CD4-positive, alpha-beta T cell treated with Interleukin-12 subunit alpha and Interleukin-12 subunit beta, for 1 hour (primary cell): ENCODE data around the gene TRAP1.
A peak's percentile ranks its signal among the peaks of the same experiment; 100 is the strongest.
"Not testable (repeated sequence)": the region's sequence is repeated elsewhere in the genome, so short reads cannot be mapped to it uniquely, and the experiment has no call there.

ENCODE experiments used
- DNase-seq: peaks from one replicate; pipeline ENCODE4 v3.0.0-alpha.2; 2020

Gene TRAP1

DNA sequence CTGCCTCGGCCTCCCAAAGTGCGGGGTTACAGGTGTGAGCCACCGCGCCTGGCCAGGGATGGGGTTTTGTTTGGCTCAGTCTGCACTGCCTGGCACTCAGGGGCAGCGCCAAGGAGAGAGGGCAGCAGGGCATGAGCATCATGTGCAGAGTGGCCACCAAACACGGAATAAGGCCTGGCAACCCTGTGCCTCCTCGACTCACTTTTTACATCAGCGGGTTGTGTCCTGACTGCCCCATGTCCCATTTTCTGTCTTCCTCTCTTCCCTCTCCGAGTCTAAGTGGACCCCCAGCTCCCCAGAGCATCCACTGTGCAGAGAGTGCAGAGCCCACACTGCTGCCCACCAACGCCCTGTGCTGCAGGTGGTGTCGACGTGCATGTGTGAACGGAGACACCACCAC lies 18.2 kb upstream of the TRAP1 start:
- DNase-seq = no peak

DNA sequence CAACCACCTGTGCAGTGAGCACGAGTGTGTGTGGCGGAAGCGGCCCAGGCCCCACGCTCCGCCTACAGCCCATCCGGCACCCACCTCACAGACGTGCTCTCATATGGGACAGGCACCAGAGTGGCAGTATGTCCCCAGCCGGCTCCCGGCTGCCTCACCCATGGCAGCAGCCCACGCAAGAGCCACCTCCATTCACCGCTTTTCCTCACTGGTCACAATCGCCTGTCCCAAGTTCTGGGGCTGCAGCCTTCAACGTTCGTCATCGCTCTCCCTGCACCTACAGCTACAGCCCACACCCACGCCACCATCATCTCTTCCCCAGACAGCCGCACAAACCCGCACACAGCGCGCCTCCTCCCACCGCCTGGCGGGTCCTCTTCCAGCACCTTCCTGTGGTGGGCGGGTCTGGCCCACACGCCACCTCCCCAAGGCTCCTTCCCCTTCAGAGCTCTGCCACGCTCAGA lies 17.5 kb upstream of the TRAP1 start:
- DNase-seq = no peak

DNA sequence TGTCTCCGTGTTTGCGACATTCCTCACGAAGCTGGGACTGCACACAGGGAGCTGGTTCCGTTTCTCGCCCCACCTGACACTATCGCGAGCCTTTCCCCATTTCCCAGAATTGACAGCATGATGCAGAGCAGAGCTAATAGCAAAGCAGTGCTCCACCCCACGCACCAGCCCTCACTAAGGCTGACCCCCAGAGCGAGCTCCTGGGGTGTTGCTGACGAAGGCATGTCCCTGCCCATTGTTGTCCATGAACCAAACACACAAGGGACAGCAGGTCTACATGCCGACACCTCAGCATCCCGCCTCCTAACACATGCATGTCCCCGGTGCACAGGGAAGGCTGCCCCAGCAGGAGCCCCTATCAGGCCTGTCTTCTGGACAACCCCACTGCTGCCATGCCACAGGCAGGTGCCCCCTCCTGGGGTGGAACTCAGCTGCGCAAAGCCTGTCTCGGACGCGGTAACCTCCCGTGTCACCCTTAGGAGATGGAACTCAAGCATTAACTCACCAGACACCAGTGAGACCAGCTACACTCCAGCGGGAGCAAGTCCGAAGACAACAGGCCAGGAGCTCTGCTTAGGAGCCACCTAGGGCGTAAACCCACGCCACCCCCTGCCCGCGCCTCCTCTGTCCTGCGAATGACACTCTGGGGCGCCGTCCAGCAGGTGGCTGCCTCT lies 16.9 kb upstream of the TRAP1 start:
- no peak for DNase-seq

DNA sequence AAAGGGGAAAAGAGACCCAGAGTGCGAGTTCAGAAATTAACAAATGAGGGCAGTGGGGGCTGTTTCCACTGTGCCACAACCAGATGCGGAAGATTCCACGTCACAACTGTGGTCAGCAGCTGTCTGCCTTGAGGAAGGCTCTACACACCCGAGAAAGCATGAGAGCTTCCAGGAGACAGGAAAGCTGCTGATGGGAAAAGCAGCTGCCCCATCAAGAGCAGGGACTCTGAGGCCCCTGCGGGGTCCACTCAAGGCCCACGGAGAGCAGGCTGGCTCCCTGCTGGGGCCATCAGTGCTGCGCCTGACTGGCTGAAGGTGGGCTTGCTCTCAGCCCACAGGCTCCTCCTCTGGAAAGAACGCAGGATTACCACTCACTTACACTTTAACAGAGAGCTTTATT lies 14.8 kb upstream of the TRAP1 start:
- no peak for DNase-seq

DNA sequence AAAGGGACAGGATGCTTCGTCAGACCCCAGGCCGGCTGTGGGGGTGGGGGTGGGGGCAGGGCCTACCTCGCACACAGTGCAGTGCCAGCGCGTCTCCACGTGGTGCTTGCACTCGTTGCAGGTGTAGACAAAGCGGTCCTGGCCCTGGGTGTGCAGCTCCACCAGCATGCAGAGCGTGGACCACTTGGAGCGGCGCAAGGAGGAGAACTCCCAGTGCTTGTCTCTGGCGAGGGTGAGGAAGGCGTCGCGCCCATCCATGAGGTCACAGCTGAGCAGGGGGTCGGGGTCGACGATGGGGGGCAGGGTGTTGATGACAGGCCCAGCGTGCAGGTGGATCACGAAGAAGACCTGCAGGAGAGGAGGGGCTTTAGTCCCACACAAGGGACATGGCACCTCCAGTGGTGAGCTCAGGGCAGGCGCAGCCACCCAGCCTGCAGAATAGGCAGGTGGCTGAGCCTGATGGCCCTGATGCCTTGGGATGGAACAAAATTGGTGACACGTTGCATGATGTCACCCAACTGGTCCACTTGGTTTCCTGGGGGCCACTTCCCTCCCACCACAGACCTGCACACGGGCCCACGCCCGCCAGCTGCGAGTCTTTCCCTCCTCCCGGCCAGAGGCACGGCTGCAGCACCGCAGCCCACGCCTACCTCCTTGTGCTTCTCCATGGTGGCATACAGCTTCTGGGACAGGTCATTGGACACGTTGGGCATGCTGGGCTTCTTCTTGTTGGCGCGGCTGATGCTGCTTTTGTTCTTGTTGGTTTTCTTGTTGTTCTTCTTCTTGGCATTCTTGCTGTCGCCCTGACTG lies 14.0 kb upstream of the TRAP1 start:
- DNase-seq = no peak

DNA sequence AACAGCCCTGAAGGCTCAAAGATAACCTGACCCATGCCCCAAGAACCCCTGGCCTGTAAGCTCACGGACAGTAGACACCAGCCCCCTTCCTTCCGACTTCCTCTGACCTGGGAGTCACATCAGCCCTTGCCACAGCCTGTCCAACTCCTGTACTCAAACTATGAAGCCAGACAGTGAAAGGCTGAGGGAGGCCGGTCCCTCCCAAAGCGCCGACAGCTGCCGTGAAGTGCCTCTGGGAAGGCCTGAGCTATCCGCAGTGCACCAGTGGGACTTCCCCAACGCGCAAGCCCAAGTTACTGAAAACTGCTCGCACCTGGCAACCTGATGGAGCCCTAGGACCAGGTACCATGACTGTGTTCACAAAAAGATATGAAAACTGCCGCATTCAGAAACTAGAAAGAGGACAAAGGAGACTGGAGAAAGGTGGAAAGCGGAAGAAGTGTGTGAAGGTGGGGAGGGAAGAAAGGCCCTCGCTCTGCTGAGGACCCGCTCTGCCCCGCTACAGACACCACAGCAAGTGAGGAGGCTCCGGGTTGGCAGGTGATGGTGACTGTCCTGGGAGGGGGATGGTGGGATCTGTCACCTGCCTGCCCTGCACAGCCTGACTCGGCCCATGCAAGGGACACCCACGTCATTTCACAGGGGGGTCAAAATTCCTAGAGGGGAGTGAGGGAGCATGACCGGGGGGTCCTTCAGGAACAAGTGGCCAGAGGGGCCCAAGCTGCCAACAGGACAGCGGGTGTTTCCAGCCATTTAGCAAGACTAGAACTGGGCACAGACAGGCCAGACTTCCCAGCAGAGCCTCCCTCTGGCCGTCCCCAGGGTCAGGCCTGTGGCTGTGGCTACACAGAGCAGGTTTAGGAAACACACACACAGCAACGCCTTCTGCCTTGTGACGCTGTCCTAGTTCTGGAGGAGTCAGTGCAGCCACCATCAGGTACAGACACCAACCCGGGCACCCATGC lies 13.1 kb upstream of the TRAP1 start:
- no peak for DNase-seq

DNA sequence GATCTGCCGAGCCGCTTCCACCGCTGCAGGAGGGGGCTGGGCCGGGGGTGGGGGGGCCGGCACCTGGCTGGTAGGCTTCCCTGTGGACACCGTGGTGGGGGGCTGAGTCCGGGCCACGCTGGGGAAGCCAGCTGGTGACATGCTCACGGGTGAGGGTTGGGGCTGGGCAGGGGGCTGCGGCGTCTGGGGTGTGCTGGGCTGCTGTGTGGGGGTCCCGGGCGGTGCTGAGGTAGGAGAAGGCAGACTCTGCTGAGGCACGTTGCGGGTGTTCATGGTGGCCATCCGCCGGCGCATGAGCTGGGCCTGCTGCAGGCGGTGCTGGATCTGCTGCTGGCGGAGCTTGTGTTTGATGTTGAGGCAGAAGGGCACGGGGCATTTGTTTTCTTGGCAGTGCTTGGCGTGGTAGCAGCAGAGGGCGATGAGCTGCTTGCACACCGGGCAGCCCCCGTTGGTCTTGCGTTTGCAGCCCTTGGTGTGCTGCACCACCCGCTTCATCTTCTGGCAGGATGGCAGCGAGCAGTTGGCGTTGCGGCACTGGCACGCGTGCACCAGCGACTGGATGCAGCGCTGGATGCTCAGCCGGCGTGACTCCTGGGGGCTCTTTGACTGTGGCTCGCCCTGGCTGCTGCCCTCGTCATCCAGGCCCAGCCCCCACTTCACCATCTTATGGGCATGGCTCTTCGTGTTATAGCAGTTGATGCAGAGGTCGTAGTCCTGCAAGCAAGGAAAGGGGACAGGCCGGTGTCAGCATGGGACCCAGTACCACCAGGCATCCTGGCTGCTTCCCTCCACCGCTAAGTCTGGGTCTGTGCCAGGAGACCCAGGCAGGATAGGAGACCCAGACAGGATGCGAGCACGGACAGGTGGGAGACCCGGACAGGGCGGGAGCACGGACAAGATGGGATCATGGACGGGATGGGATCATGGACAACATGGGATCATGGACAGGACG lies 12.1 kb upstream of the TRAP1 start:
- DNase-seq = no peak

DNA sequence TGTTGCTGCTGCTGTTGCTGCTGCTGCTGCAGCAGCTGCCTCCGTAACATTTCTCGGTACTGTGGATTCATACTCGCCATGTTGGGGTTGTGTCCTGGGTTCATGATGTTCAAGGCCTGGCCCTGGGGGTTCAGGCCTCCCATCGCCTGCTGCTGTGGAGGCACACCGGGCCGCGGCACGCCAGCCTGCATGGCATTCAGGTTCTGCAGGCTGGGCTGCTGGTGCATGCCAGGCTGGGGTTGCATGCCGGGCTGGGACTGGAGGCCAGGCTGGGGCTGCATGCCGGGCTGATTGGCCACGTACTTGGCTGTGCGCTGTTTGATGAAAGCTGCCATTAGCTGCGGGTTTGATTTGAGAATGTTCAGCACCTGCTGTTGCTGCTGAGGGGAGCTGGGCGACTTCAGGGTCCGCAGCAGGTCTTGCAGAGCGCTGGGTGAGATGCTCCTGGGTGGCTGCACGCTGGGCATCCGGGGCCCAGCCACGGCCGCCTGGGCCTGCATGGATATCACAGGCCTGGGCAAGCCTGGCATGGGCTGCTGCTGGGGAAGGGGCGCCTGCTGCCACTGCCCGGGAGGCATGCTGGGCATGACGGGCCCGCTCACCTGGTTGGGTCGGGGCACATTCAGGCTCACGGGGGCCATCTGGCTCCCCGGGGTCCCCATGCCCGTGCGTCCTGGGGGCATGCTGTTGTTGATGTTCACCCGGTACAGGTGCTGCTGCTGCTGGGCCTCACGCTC lies 11.3 kb upstream of the TRAP1 start:
- DNase-seq = no peak

DNA sequence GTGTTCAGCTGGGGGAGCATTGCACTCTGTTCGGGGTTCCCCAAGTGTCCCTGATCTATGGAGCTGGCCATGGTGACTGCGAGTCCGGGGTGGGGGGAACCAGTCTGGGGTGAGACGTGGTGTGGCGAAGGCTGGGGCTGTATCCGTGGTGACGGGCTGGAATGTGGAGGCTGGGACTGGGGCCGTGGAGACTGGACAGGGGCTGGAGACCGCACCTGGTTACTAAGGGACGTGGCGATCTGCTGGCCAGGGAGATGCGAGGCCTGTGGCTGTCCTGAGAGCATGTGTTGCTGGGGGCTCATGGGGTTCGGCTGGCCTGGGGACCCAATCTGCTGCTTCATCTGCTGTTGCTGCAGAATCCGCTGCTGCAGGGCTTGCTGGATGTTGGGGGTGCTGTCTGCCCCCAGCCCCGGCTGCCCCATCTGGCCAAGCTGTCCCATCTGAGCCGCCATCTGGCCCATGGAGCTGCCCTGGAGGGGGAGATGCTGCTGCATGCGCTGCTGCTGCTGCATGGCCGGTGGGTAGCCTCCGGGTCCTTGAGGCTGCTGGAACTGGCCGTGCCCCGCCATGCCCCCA lies 10.6 kb upstream of the TRAP1 start:
- no peak for DNase-seq

DNA sequence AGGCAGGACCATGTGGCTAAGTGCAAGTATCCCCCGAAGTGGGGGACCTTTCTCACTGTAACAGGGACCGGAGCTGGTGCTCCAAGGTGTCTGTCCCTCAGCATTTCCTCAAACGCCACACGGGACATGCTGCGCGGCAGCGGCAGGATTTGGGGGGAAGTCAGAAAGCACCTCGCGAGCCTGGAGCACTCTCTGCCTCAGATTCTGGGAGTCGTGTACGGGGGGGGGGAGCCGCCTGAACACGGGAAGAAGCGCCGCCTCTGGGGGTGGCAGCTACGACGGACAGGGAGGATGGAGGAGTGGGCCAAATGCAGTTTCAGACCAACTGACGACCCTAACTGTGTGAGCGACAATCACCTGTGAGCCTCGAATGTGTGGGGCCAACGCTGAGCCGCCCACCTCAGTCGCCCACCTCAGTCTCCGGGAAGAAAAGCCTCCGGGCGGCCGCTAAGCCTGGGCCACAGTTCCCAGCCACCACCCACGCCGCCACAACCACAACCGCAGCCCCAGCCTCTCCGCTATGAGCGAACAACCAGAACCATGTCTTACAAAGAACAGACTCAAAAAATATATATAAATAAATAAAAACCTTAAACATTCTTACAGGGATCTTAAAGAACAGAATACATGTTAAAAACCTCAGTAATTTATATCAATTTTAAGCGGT lies 8.8 kb upstream of the TRAP1 start:
- DNase-seq = no peak

DNA sequence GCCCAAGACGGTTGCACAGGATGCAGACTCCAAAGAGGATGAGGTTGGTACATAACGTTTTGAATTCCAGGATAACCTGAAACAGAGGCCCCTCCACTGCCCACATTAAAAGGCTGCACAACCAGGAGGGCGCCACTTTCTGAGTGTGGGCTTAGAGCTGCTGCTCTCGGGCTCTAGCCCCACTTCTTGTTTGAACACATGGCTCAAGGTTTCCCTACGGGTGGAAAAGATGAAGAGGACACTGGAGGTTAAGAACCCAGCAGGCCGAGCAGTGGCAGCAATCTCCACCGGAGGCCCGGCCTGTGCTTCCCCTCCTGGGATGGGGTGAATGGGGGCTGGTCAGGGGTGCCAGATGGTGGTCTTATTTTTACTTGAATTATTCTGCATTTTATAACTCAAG lies 8.0 kb upstream of the TRAP1 start:
- DNase-seq = no peak

DNA sequence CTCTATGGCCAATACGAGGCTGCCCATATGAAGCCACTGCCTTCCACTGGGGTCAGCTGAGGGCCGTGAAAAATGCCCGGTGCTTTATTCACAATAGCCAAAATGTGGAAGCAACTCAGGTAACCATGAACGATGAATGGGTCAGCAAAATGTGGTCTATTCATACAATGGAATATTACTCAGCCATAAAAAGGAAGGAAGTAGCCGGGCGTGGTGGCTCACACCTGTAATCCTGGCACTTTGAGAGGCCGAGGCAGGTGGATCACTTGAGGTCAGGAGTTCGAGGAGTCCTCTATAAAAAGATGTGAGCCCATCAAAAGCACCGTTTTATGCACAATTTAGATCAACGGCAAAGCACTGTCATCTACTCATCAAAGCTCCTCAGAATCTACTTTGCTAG lies 5.2 kb upstream of the TRAP1 start:
- DNase-seq = no peak

DNA sequence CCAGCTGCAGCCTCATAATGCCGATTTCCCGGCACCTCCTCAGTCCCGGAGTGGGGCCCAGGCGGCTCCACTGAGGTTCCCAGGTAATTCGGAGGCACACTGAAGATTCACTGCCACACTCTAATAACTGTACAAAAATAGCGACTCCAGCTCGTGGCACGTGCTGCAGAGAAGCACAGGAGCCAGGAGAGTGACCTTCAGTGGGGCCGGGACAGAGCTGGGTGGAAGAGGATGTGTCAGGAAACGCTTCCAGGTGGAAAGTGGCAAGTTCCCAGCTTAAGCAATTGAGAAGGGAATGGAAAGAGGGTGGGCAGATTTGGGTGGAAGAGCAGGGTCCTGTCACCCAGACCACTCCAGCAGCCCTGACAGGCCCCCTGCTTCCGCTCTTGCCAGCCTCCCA lies 3.1 kb upstream of the TRAP1 start:
- DNase-seq = no peak

DNA sequence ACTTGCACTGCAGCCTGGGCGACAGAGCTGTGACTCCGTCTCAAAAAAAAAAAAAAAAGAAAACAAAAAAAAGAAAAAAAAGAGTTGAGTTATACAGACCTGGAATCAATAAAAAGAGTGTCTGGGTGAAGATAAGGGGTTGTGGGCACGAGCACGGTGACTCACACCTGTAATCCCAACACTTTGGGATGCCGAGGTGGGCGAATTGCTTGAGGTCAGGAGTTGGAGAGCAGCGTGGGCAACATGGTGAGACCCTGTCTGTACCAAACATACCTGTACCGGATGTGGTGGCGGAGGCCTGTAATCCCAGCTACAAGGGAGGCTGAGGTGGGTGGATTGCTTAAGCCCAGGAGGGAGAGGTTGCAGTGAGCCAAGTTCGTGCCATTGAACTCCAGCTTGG lies 1.3 kb upstream of the TRAP1 start:
- no peak for DNase-seq

DNA sequence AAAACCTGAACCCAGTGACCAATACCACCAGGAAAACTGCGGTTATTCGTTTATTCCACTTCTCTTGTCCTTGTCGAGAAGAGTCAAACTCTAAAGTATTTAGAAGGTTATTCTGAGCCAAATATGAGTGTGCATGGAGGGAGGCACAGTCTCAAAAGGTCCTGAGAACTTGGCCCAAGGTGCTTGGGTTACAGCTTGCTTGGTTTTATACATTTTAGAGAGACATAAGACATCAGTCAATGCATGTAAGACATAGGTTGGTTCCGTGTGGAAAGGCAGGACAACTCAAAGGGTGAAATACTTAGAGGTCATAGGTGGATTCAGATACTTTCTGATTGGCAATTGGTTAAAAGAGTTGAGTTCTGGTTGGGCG lies 681 bp upstream of the TRAP1 start:
- no peak for DNase-seq

DNA sequence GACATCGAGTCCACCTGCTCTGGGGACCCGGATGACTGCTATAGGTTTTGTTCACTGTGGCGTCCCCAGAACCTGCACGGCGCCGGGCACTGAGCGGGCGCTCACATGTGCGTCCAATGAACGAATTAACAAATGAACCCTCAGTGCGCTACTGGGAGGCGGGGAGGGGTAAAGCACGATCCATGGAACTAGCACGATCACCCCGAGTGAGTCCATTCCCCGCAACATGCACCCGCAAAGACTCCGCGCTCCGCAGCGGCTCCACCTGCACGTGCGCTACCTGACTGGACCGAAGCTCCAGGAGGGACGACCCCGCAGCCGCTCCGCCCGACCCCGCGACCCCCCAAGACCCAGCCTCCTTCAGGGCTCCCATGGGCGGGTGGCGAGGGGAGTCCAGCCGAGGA lies 491 bp downstream of the TRAP1 start:
- peak; percentile 23 for DNase-seq

DNA sequence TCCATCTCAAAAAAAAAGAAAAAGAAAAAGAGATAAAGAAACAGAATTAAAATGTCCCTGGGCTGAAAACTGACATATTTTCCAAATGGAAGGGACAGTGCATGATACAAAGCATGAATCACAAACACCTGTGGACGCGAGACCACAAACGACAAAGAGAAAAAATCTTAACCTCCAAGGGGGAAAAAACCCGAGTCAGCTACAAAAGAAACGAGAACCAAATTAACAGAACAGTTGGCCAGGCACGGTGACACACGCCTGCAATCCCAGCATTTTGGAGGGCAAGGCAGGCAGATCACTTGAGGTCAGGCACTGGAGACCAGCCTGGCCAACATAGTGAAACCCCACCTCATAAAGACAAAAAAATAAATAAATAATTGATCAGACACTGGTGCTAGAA lies 1.9 kb downstream of the TRAP1 start:
- no peak for DNase-seq

DNA sequence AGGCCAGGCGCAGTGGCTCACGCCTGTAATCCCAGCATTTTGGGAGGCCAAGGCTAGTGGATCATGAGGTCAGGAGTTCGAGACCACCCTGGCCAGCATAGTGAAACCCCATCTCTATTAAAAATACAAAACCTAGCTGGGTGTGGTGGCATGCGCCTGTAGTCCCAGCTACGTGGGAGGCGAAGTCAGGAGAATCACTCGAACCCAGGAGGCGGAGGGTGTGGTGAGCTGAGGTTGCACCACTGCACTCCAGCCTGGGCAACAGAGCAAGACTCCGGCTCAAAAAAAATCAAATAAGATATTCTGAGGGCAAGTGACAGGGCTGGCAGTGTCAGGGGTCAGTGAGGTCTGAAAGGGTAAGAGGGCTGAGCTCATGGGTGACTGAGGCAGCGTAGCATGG lies 2.9 kb downstream of the TRAP1 start:
- DNase-seq = not testable (repeated sequence)

DNA sequence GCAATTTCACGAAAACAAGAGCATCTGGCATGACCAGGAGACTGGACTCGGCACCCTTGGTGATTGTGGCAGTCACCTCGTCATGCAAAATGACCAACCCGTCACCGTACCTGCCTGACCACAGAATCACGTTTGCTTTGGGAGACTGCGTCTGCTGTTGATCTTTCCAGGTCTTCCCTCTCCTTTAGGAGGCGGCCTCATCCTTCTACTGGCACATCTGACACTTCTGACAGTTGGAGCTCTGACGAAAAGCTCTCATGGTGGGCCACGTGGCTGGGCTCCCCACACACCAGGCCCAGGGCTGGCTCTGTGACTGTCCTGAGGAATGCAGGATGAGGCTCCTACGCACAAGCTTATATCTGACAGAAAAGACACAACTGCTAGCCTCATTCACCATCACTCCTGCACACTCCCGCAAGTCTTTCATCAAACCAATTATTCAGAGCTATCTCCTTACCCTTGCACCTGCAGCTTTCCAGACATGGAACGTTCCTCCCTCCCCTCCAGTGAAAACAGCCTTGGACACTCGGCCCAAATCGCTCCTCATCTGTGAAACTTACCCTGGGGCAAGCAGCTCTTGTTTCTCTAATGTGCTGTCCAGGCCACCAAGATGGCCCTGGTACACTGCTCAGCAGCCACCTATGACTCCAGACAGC lies 3.6 kb downstream of the TRAP1 start:
- DNase-seq = no peak

DNA sequence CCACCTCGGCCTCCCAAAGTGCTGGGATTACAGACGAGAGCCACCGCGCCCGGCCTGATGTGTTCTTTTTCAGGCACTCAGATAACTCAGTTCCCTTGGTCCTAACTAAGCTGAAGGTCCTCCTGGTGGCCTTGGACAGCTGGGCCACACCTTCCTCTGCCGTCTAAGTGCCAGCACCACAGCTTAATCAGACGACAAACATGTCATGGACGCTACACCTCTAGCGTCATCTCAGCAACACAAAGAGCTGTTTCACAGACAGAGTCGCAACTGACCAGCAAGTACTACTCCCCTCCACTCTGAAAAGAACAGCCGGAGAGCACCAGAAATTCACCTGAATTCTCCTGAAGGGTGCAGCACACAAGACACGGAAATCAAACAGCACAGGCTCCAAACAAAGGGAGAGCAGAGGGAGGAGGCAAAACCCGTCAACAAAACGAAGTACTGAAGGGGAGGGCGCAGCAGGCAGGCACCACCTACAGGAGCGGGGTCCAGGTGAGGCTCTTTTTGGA lies 4.4 kb downstream of the TRAP1 start:
- DNase-seq = no peak
